ENCODE measurements around the gene BHLHA15.

The BHLHA15 gene

DNA sequence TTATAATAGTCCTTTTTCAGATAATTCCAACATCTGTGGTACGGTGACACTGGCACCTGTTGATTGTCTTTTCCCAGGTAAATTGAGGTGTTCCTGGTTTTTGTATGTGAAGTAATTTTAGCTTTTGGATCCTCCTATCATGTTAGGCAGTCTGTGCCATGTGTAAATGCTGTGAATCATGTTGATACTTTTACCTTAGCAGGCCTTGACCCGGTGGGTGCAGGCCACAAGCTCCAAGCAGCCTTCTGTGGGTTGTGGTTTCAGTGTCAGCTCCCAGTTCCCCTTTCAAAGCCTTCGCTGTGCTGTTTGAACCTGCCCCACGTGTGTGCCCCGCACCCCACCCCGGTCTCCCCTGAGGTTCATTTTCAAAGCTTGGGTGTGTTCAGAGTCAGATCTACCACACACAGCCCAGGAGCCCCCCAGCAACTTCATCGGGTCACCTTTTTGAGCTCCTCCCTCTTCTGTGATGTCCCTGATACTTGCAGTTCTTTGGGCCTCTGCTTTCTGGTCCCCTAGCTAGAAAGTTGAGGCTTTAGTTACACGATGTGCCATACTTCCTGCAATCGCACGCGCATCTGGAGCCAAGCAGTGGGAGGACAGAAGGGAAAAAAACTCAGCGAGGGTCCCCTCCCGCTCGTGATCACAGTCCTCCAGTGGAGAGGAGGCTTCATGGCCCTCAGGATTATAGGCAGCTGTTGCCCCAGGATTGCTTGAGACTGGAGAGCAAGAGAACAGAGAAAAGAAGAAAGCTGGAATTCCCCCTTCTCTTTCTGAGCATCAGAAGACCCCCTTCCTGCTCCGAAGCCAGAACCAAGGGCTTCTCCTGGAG, 8.7 kb upstream of the BHLHA15 start:
- no peak for TF ChIP-seq GABPA (IDR thresholded peaks at IDR 0.05; ENCODE audit: low read depth)
- TF ChIP-seq, protein P1, sequence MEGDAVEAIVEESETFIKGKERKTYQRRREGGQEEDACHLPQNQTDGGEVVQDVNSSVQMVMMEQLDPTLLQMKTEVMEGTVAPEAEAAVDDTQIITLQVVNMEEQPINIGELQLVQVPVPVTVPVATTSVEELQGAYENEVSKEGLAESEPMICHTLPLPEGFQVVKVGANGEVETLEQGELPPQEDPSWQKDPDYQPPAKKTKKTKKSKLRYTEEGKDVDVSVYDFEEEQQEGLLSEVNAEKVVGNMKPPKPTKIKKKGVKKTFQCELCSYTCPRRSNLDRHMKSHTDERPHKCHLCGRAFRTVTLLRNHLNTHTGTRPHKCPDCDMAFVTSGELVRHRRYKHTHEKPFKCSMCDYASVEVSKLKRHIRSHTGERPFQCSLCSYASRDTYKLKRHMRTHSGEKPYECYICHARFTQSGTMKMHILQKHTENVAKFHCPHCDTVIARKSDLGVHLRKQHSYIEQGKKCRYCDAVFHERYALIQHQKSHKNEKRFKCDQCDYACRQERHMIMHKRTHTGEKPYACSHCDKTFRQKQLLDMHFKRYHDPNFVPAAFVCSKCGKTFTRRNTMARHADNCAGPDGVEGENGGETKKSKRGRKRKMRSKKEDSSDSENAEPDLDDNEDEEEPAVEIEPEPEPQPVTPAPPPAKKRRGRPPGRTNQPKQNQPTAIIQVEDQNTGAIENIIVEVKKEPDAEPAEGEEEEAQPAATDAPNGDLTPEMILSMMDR (IDR thresholded peaks at IDR 0.05; ENCODE audit: insufficient read depth, low read length) = no peak
- TF ChIP-seq, protein P2, sequence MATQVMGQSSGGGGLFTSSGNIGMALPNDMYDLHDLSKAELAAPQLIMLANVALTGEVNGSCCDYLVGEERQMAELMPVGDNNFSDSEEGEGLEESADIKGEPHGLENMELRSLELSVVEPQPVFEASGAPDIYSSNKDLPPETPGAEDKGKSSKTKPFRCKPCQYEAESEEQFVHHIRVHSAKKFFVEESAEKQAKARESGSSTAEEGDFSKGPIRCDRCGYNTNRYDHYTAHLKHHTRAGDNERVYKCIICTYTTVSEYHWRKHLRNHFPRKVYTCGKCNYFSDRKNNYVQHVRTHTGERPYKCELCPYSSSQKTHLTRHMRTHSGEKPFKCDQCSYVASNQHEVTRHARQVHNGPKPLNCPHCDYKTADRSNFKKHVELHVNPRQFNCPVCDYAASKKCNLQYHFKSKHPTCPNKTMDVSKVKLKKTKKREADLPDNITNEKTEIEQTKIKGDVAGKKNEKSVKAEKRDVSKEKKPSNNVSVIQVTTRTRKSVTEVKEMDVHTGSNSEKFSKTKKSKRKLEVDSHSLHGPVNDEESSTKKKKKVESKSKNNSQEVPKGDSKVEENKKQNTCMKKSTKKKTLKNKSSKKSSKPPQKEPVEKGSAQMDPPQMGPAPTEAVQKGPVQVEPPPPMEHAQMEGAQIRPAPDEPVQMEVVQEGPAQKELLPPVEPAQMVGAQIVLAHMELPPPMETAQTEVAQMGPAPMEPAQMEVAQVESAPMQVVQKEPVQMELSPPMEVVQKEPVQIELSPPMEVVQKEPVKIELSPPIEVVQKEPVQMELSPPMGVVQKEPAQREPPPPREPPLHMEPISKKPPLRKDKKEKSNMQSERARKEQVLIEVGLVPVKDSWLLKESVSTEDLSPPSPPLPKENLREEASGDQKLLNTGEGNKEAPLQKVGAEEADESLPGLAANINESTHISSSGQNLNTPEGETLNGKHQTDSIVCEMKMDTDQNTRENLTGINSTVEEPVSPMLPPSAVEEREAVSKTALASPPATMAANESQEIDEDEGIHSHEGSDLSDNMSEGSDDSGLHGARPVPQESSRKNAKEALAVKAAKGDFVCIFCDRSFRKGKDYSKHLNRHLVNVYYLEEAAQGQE (IDR thresholded peaks at IDR 0.05; ENCODE audit: insufficient replicate concordance, low read depth) = no peak
- TF ChIP-seq POLR2AphosphoS5 (IDR thresholded peaks at IDR 0.05; ENCODE audit: low read depth) = peak; percentile 75
- peak; percentile 97 for TF ChIP-seq SPI1 (IDR thresholded peaks at IDR 0.05; ENCODE audit: borderline replicate concordance, low read depth)
- Histone ChIP-seq H3K27ac (replicated peaks) (no peak overlapping the region), H3K4me3 (replicated peaks; ENCODE audit: insufficient read depth, low read length) (no peak overlapping the region), H3K27me3 (ENCODE audit: insufficient read depth, poor library complexity, severe bottlenecking) (no peaks in the 10 kb centered on the region)
- peak; percentile 49 to 92 for DNase-seq (ENCODE audit: low read depth in 1 of 2, low spot score in 1 of 2)

DNA sequence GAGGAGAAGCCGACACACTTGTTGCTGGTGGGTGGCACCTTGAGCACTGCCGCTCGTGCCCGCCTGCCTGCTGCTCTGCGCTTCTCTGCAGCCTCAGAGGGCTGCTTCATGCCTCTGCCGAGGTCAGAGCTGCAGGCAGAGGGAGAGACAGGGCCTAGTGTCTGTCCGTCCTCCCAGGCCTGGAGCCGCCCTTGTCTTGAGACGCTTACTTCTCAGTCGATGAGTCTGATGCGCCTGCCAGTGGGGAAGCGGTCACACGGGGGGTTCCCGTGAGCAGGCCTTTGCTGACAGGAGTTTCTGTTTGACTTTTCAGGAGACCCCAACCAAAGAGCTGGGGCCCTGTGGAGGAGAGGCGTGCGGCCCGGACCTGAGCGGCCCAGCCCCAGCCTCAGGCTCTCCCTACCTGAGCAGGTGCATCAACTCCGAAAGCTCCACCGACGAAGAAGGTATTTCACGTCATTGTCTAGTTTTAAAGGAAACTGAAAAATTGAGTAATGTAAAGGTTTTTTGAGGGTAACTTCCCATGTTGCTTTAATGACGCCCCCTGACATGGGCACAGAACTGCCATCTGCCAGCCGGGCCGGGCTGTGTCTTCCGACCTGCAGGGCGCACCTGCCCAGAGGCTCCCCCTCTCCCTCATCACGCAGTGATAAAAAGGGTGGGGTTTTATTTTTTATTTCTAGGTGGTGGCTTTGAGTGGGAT, 7.8 kb upstream of the BHLHA15 start:
- DNase-seq (ENCODE audit: low read depth in 1 of 2, low spot score in 1 of 2) = no peak
- no peak overlapping the region for H3K4me3 ChIP-seq (replicated peaks; ENCODE audit: insufficient read depth, low read length)
- H3K27ac ChIP-seq (replicated peaks) = no peak overlapping the region

DNA sequence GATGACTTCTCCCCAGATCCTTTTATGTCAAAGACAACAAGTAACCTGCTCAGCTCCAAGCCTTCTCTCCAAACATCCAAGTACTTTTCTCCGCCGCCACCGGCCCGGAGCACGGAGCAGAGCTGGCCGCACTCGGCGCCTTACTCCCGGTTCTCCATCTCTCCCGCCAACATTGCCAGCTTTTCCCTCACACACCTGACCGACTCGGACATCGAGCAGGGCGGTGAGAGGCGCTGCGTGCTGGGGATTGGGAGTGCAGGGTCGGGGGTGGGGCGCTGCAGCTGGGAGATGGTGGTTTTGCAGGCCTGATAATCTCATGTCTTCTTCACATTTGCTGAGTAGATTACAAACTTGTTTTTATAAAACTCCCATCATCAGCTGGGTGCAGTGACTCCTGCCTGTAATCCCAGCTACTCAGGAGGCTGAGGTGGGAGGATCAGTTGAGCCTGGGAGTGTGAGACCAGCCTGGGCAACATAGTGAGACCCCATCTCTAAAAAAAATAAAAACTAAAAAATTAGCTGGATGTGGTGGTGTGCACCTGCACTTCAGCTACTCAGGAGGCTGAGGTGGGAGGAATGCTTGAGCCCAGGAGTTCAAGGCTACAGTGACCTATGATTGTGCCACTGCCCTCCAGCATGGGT, 7.2 kb upstream of the BHLHA15 start:
- H3K4me3 ChIP-seq (replicated peaks; ENCODE audit: insufficient read depth, low read length) = no peak overlapping the region
- DNase-seq (ENCODE audit: low read depth in 1 of 2, low spot score in 1 of 2) = no peak
- no peaks in the 10 kb centered on the region for H3K27me3 ChIP-seq (ENCODE audit: insufficient read depth, poor library complexity, severe bottlenecking)
- no peak overlapping the region for H3K27ac ChIP-seq (replicated peaks)
- no peak for TF ChIP-seq SPI1 (IDR thresholded peaks at IDR 0.05; ENCODE audit: borderline replicate concordance, low read depth)
- TF ChIP-seq, protein P1 (IDR thresholded peaks at IDR 0.05; ENCODE audit: insufficient read depth, low read length) = no peak
- TF ChIP-seq POLR2AphosphoS5 (IDR thresholded peaks at IDR 0.05; ENCODE audit: low read depth) = no peak
- TF ChIP-seq, protein P2 (IDR thresholded peaks at IDR 0.05; ENCODE audit: insufficient replicate concordance, low read depth) = no peak
- no peak for TF ChIP-seq GABPA (IDR thresholded peaks at IDR 0.05; ENCODE audit: low read depth)

More for the DNA sequence above, 7.8 kb upstream of the BHLHA15 start:
- TF ChIP-seq, protein P2 (IDR thresholded peaks at IDR 0.05; ENCODE audit: insufficient replicate concordance, low read depth) = no peak
- TF ChIP-seq, protein P1 (IDR thresholded peaks at IDR 0.05; ENCODE audit: insufficient read depth, low read length) = no peak
- TF ChIP-seq POLR2AphosphoS5 (IDR thresholded peaks at IDR 0.05; ENCODE audit: low read depth) = no peak
- no peak for TF ChIP-seq GABPA (IDR thresholded peaks at IDR 0.05; ENCODE audit: low read depth)
- no peak for TF ChIP-seq SPI1 (IDR thresholded peaks at IDR 0.05; ENCODE audit: borderline replicate concordance, low read depth)
- H3K27me3 ChIP-seq (ENCODE audit: insufficient read depth, poor library complexity, severe bottlenecking) = no peaks in the 10 kb centered on the region

Measured in HL-60 (cell line).